H7 (cell line): ENCODE results near the gene R3HDML. TPM values are rescaled to one million over a fixed set of nuclear protein-coding genes. Genes with fewer than 3 reads are reported as not detected.
A peak's percentile ranks its signal among the peaks of the same experiment; 100 is the strongest.
"Not testable (repeated sequence)": the region's sequence is repeated elsewhere in the genome, so short reads cannot be mapped to it uniquely, and the experiment has no call there.

Source experiments
- DNase-seq: peaks from one replicate; pipeline ENCODE4 v3.0.0; 2012
- H3K27me3 ChIP-seq: 2 replicates; pipeline ENCODE4 v1.6.0; 2011; ENCODE audit warnings: mild to moderate bottlenecking, low read length; ENCODE audit not compliant: control insufficient read depth, insufficient read depth
- H3K36me3 ChIP-seq: replicated peaks from 2 replicates; pipeline ENCODE4 v1.5.1; 2011; ENCODE audit warnings: low read length; ENCODE audit not compliant: control insufficient read depth, insufficient read depth
- H3K4me3 ChIP-seq: 2 replicates; pipeline ENCODE4 v1.5.1; 2011; ENCODE audit warnings: low read depth, mild to moderate bottlenecking, control low read depth, low read length, moderate library complexity; ENCODE audit not compliant: insufficient read depth
- total RNA-seq: library from RNA; depleted of rRNA; stranded (reverse); fragments of >200 nt; shearing (Covaris generic); gene quantifications from 2 replicates; pipeline ENCODE4 v1.2.3, GENCODE V29; 2014; rRNA removed

Gene R3HDML, protein sequence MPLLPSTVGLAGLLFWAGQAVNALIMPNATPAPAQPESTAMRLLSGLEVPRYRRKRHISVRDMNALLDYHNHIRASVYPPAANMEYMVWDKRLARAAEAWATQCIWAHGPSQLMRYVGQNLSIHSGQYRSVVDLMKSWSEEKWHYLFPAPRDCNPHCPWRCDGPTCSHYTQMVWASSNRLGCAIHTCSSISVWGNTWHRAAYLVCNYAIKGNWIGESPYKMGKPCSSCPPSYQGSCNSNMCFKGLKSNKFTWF
- 0.07 TPM in 1 of 2 replicates, not detected in the other for total RNA-seq

GRCh38 chr20:44336725-44337380 is at the start of gene R3HDML:
Gene R3HDML, plus strand, starts transcription at chr20:44337043. Its CDS starts 115 bp downstream, at chr20:44337158.
- Histone ChIP-seq H3K27me3 (no peaks in the 10 kb centered on the region), H3K36me3 (no peaks in the 10 kb centered on the region), H3K4me3 (no peak within 1 kb of the TSS)
- peak; percentile 43 for DNase-seq

GRCh38 chr20:44287272-44288097 is 49.4 kb upstream of the R3HDML start:
- no peak overlapping the region for H3K4me3 ChIP-seq
- no peak for DNase-seq
- no peaks in the 10 kb centered on the region for H3K36me3 ChIP-seq
- no peaks in the 10 kb centered on the region for H3K27me3 ChIP-seq

DNA sequence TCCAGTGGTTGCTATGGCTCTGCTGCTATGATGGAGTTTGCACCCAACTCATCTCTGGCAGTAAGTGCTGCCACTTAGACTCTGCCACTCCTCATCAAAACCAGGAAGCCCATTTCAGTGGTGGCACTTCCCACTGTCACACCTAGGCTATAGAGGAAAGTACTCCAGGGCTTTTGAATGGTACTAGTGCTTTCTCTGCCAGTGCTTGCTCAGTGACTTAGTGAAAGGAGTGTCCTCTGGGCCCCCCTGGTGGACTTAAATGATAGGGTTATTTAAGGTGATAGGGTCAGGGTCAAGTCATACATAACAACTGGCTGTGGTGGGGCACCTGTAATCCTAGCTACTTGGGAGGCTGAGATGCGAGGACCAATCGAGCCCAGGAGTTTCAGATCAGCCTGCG is 48.6 kb upstream of the R3HDML start:
- H3K36me3 ChIP-seq, result no peaks in the 10 kb centered on the region
- H3K4me3 ChIP-seq, result no peak overlapping the region
- no peaks in the 10 kb centered on the region for H3K27me3 ChIP-seq
- DNase-seq, result no peak

GRCh38 chr20:44291754-44292153 is 45.1 kb upstream of the R3HDML start:
- no peak for DNase-seq
- Histone ChIP-seq H3K27me3 (no peaks in the 10 kb centered on the region), H3K36me3 (no peaks in the 10 kb centered on the region), H3K4me3 (no peak overlapping the region)

GRCh38 chr20:44296011-44296410 is 40.8 kb upstream of the R3HDML start:
- H3K27me3 ChIP-seq, result no peaks in the 10 kb centered on the region
- no peaks in the 10 kb centered on the region for H3K36me3 ChIP-seq
- DNase-seq, result no peak

GRCh38 chr20:44297721-44298120 is 39.1 kb upstream of the R3HDML start:
- H3K4me3 ChIP-seq, result no peak overlapping the region
- H3K36me3 ChIP-seq, result no peaks in the 10 kb centered on the region
- H3K27me3 ChIP-seq, result no peaks in the 10 kb centered on the region
- no peak for DNase-seq

More at GRCh38 chr20:44296011-44296410, 40.8 kb upstream of the R3HDML start:
- no peak overlapping the region for H3K4me3 ChIP-seq

DNA sequence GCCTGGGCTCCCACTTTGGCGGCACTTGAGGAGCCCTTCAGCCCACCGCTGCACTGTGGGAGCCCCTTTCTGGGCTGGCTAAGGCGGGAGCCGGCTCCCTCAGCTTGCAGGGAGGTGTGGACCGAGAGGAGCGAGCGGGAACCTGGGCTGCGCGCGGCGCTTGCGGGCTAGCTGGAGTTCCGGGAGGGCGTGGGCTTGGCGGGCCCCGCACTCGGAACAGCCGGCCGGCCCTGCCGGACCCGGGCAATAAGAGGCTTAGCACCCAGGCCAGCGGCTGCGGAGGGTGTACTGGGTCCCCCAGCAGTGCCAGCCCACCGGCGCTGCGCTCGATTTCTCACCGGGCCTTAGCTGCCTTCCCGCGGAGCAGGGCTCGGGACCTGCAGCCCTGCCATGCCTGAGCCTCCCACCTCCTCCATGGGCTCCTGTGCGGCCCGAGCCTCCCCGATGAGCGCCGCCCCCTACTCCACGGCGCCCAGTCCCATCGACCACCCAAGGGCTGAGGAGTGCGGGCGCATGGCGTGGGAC is 37.8 kb upstream of the R3HDML start:
- not testable (repeated sequence) for H3K4me3 ChIP-seq, DNase-seq, H3K27me3 ChIP-seq

GRCh38 chr20:44301285-44301684 is 35.6 kb upstream of the R3HDML start:
- DNase-seq, result no peak
- Histone ChIP-seq H3K4me3 (no peak overlapping the region), H3K27me3 (no peaks in the 10 kb centered on the region), H3K36me3 (no peaks in the 10 kb centered on the region)

More for the DNA sequence above, 37.8 kb upstream of the R3HDML start:
- not testable (repeated sequence) for H3K36me3 ChIP-seq

GRCh38 chr20:44302026-44302669 is 34.7 kb upstream of the R3HDML start:
- no peak for DNase-seq
- H3K36me3 ChIP-seq, result no peaks in the 10 kb centered on the region
- H3K4me3 ChIP-seq, result no peak overlapping the region
- H3K27me3 ChIP-seq, result no peaks in the 10 kb centered on the region

DNA sequence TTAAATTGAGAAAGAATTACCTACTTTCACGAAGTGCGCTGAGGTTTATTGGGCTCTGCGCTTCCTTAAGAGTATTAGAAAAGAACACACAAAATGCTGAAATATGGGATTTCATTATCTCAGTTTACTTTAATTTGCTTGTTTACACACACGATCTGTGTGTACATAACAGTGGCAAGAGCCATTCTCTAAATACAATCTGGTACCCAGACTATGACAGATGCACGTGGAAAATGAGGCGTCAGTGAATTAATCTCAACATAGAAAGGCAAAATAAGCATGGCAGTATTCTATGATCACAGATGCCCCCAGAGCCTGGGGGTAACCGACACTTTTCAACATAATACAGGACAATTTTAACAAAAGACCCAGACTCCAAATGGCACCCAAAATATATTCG is 34.1 kb upstream of the R3HDML start:
- Histone ChIP-seq H3K4me3 (no peak overlapping the region), H3K27me3 (no peaks in the 10 kb centered on the region), H3K36me3 (no peaks in the 10 kb centered on the region)
- no peak for DNase-seq

GRCh38 chr20:44304383-44304782 is 32.5 kb upstream of the R3HDML start:
- Histone ChIP-seq H3K27me3 (no peaks in the 10 kb centered on the region), H3K36me3 (no peaks in the 10 kb centered on the region), H3K4me3 (no peak overlapping the region)
- no peak for DNase-seq

GRCh38 chr20:44306927-44307326 is 29.9 kb upstream of the R3HDML start:
- no peaks in the 10 kb centered on the region for H3K36me3 ChIP-seq
- H3K4me3 ChIP-seq, result no peak overlapping the region
- H3K27me3 ChIP-seq, result peaks cover 9% of the 10 kb centered on the region
- DNase-seq, result no peak

DNA sequence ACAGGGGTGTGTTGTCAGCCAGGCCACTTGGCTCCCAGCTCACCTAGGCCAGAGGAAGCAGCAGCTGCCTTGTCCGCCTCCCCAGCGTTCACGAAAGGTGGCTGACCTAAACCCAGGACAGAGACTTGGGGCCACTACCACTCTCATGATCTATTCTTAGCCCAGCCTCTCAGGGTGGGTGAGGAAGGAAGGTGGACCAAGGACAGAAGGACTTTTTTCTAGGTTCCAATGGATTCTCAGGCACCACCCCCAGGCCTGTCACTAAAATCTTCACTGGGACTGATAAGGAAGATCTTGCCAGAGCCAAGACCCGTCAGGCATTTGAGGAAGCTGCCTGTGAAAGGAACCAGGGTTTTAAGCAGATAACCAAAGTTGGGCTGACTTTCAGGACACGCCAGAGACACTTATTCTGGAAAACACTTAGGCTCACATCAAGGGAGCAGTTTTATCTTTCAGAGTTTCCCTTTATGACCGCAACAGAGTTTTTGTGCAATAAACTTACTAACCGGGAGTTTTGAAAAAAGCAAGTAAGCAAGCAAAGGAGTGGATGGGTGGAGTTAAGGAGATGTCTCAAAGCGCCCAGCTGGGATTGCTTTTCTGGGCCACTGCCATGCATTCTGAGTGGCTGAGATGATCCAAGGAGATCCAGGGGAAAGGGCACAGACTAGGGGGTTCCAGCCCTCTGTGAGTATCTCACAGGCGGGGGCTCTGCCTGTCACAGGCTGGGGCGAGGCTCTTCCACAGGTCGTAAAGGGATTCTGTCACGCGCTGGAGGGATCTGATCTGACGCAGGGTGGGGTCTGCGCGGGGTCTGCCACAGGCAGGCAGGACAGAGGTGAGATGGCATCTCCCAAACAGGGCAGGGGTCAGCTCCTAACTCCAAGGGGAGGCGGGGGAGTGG is 26.8 kb upstream of the R3HDML start:
- H3K36me3 ChIP-seq, result no peaks in the 10 kb centered on the region
- DNase-seq, result peak; percentile 63
- H3K4me3 ChIP-seq, result peak overlapping the region; percentile 98
- peaks cover 9% of the 10 kb centered on the region for H3K27me3 ChIP-seq
